ENCODE measurements around the gene DDX42. TPM values are rescaled to one million over a fixed set of nuclear protein-coding genes. Genes with fewer than 3 reads are reported as not detected.

Gene DDX42
- total RNA-seq, 1 experiment from 2014 or later: 174 TPM

DNA sequence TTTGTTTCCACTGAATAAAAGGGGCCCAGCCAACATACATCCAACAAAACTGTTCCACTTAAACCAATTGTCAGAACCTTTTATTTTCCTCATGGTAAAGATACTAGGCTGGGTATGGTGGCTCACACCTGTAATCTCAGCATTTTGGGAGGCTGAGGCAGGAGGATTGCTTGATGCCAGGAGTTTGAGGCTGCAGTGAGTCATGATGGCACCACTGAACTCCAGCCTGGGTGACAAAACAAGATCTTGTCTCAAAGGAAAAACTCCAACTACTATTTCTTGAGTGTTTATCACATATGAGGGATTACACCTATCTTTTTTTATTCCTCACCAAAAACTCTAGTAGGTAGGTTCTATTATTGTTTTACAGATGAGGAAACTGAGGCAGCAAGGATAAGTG is 48.6 kb downstream of the DDX42 start:
- ATAC-seq: no peak
- TF ChIP-seq, protein P1, sequence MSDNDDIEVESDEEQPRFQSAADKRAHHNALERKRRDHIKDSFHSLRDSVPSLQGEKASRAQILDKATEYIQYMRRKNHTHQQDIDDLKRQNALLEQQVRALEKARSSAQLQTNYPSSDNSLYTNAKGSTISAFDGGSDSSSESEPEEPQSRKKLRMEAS (IDR thresholded peaks at IDR 0.05): no peak
- TF ChIP-seq ZFX (IDR thresholded peaks at IDR 0.05) (no peak), RAD21 (IDR thresholded peaks at IDR 0.05; ENCODE audit: low read depth) (no peak), TCF7L2 (IDR thresholded peaks at IDR 0.05; ENCODE audit: borderline replicate concordance, extremely low read depth, insufficient read depth, insufficient read length) (no peak), POLR2AphosphoS5 (IDR thresholded peaks at IDR 0.05; ENCODE audit: low read depth, low read length) (no peak), CEBPB (IDR thresholded peaks at IDR 0.05; ENCODE audit: low read depth) (no peak), POLR2A (IDR thresholded peaks at IDR 0.05; ENCODE audit: borderline replicate concordance, extremely low read depth, insufficient read depth, insufficient read length) (no peak), CBX3 (IDR thresholded peaks at IDR 0.05; ENCODE audit: low read depth) (no peak), ELF1 (IDR thresholded peaks at IDR 0.05; ENCODE audit: borderline replicate concordance, low read depth) (no peak), YY1 (IDR thresholded peaks at IDR 0.05; ENCODE audit: extremely low read depth, insufficient replicate concordance, low read depth, low read length) (no peak), SP1 (IDR thresholded peaks at IDR 0.05; ENCODE audit: low read depth) (no peak)
- TF ChIP-seq, protein P2, sequence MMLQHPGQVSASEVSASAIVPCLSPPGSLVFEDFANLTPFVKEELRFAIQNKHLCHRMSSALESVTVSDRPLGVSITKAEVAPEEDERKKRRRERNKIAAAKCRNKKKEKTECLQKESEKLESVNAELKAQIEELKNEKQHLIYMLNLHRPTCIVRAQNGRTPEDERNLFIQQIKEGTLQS (IDR thresholded peaks at IDR 0.05): no peak
- TF ChIP-seq, protein P3, sequence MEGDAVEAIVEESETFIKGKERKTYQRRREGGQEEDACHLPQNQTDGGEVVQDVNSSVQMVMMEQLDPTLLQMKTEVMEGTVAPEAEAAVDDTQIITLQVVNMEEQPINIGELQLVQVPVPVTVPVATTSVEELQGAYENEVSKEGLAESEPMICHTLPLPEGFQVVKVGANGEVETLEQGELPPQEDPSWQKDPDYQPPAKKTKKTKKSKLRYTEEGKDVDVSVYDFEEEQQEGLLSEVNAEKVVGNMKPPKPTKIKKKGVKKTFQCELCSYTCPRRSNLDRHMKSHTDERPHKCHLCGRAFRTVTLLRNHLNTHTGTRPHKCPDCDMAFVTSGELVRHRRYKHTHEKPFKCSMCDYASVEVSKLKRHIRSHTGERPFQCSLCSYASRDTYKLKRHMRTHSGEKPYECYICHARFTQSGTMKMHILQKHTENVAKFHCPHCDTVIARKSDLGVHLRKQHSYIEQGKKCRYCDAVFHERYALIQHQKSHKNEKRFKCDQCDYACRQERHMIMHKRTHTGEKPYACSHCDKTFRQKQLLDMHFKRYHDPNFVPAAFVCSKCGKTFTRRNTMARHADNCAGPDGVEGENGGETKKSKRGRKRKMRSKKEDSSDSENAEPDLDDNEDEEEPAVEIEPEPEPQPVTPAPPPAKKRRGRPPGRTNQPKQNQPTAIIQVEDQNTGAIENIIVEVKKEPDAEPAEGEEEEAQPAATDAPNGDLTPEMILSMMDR (IDR thresholded peaks at IDR 0.05 in 2 of 3, conservative IDR thresholded peaks at IDR 0.05 in 1 of 3; ENCODE audit: borderline replicate concordance in 1 of 3, insufficient read depth in 1 of 3, low read depth in 2 of 3, low read length in 2 of 3): no peak
- TF ChIP-seq, protein P4, sequence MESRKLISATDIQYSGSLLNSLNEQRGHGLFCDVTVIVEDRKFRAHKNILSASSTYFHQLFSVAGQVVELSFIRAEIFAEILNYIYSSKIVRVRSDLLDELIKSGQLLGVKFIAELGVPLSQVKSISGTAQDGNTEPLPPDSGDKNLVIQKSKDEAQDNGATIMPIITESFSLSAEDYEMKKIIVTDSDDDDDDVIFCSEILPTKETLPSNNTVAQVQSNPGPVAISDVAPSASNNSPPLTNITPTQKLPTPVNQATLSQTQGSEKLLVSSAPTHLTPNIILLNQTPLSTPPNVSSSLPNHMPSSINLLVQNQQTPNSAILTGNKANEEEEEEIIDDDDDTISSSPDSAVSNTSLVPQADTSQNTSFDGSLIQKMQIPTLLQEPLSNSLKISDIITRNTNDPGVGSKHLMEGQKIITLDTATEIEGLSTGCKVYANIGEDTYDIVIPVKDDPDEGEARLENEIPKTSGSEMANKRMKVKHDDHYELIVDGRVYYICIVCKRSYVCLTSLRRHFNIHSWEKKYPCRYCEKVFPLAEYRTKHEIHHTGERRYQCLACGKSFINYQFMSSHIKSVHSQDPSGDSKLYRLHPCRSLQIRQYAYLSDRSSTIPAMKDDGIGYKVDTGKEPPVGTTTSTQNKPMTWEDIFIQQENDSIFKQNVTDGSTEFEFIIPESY (IDR thresholded peaks at IDR 0.05; ENCODE audit: extremely low read depth, insufficient replicate concordance, low read length): no peak
- Histone ChIP-seq H3K4me2 (ENCODE audit: low read length) (no peak overlapping the region), H3K9me2 (ENCODE audit: insufficient read depth) (no peaks in the 10 kb centered on the region), H3K27ac (ENCODE audit: low read depth, low read length) (no peak overlapping the region), H3K4me1 (ENCODE audit: control insufficient read depth in 1 of 2, insufficient read depth in 2 of 2, low read length in 2 of 2) (peaks cover 4 to 8% of the 10 kb centered on the region in 2 experiments; a peak in 2 of 4 replicates), H4K20me1 (ENCODE audit: insufficient read depth) (peaks cover 8% of the 10 kb centered on the region; the same call in 1 of the 2 replicates), H3K4me3 (replicated peaks in 1 of 2; ENCODE audit: low read depth in 1 of 2, low read length in 2 of 2) (no peak overlapping the region), H3K9me3 (ENCODE audit: control insufficient read depth in 1 of 2, insufficient read depth in 1 of 2, low read depth in 1 of 2, low read length in 2 of 2) (no peaks in the 10 kb centered on the region), H3K36me3 (ENCODE audit: control insufficient read depth in 1 of 2, insufficient read depth in 2 of 2, low read length in 2 of 2) (peaks cover 75 to 78% of the 10 kb centered on the region in 2 experiments), H3K27me3 (ENCODE audit: insufficient read depth, low read length) (no peaks in the 10 kb centered on the region), H3K9ac (ENCODE audit: low read length) (no peak overlapping the region), H3K79me2 (ENCODE audit: insufficient read depth, low read length) (peaks cover 82% of the 10 kb centered on the region), H2AFZ (ENCODE audit: low read depth, low read length, poor library complexity, severe bottlenecking) (no peak overlapping the region)
- intact Hi-C loops (cut with micrococcal nuclease): no loop called here
- no peak for DNase-seq (ENCODE audit: low read depth, low spot score)
- BruUV-seq (replicated peaks): no TSS peak
- ChIA-PET POLR2A (no interaction called here), CTCF (no interaction called here), RAD21 (ENCODE audit: low non-redundant PET in 1 of 2, low total read pairs in 2 of 2, uncharacterized antibody in 2 of 2, unreplicated experiment in 2 of 2) (no interaction called here)
